Nucleus accumbens (tissue), 56 donors: Measurements from ENCODE around the gene COL6A2.
"Not testable (repeated sequence)": the region's sequence is repeated elsewhere in the genome, so short reads cannot be mapped to it uniquely, and the experiment has no call there.

ENCODE experiments used
- DNase-seq, 56 donors: peaks; one replicate each; lab custom pipeline; 2025; lab: John Stamatoyannopoulos, UW

The COL6A2 gene

GRCh38 chr21:46092026-46092764 is 5.7 kb upstream of the COL6A2 start:
- no peak for DNase-seq

GRCh38 chr21:46092811-46093667 is 4.9 kb upstream of the COL6A2 start:
- DNase-seq = no peak

GRCh38 chr21:46093668-46094400 is 4.1 kb upstream of the COL6A2 start:
- no peak for DNase-seq

- no peak for DNase-seq
These were observed 3.4 kb upstream of the COL6A2 start for GRCh38 chr21:46094401-46095082.

DNA sequence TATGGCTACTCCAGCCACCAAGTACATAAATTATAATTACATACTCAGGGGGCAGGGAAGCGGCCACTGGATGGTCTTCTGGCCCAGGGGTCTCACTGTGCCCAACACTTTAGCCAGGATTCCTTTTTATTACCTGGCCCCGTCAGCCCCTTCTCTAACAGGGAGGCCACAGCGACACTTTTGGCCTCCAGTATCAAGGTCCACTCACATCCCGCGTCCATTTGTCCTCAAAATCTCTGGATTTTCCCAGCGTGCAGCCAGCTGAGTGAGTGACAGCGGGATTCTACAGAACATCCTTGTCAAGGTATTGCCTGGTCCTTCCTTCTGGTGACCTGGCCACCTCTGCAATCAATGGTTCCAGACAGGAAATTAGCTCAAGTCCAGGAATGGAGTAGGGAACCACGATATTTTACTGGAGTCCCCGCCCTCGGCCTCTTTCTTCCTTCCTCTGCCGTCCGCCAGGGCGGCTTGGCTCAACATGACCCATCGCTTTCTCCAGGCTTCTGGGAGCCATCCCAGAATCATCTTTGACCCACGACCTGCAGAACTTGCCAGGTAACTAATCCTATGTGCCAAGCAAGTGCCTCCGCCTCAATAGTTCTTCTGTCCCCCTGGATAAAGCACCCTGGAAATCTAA is 2.7 kb upstream of the COL6A2 start:
- no peak for DNase-seq

GRCh38 chr21:46095814-46096595 is 1.9 kb upstream of the COL6A2 start:
- no peak for DNase-seq

GRCh38 chr21:46096596-46097335 is 1.1 kb upstream of the COL6A2 start:
- no peak for DNase-seq

DNA sequence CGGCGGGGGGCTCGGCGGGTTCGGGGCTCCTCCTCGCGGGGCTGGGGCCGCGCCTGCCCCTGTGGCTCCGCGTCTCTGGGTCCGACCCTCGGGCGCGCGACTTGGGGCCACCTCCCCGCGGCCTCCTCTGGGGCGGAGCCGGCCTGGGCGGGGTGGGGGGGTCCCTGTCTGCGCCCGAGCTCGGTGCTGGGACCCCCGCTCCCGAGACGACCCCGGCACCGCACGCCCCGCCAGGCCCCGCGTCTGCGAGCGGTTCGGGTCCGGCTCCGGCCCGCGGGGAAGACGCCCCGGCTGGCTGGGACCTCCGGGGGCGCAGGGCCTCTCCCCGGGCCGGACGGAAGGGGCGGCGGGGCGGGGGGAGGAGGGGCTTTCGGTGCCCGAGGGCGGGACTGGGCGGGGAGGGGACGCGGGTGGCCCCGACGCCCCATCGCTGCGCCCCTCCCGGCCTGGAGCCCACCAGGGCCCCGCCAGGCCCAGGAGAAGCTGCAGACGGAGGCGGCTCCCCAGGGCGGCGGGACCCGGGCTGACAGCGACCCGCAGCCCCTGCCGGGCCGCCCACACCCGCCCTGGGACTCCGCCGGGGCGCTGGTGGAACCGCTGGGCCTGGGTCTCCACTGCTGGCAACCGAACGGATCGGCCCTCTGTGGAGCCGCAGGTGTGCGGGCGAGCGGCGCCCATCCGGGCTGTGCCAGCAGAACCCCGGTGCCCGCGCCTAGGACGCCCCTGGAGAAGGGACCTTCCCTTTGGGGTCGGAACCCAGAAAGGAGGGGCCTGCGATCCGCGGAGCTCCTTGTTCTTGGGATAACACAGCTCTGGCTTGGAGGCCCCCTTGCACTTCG is 610 bp downstream of the COL6A2 start:
- no peak for DNase-seq

DNA sequence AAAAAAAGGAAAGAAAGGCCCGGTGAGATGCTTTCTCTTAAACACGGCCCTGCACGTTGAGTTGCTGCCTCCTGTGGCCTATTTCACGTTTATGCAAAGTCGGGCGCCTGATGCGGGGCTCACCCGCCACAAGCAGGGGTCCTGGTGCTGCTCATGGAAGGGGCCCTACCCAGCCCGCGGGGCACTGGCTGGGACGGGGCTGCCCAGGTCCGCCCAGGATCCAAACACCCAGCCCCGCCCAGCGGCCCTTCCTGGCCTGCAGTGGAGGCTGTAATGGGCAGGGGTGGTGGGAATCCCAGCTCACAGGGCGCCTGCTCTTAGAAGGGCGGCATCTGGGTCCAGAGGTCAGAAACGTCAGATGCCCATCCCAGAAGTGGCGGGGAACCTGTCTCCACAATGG is 1.6 kb downstream of the COL6A2 start:
- DNase-seq = no peak

GRCh38 chr21:46100020-46100419 is 2.1 kb downstream of the COL6A2 start:
- no peak for DNase-seq

DNA sequence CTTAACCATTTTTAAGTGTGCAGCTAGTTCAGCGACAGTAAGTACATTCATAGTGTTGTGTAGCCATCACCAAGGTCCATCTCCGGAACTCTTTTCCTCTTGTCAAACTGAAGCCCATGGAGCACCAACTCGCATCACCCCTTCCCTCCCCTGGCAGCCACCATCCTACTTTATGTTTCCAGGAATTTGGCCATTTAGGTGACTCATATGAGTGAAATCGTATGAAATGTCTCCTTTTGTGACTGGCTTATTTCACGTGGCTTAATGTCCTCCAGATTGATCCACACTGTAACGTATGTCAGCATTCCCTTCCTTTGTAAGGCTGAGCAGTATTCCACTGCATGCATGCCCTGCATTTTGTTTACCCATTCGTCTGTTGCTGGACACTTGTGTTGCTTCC is 2.5 kb downstream of the COL6A2 start:
- no peak for DNase-seq

- DNase-seq = no peak
These were observed 3.0 kb downstream of the COL6A2 start for GRCh38 chr21:46100906-46101305.

DNA sequence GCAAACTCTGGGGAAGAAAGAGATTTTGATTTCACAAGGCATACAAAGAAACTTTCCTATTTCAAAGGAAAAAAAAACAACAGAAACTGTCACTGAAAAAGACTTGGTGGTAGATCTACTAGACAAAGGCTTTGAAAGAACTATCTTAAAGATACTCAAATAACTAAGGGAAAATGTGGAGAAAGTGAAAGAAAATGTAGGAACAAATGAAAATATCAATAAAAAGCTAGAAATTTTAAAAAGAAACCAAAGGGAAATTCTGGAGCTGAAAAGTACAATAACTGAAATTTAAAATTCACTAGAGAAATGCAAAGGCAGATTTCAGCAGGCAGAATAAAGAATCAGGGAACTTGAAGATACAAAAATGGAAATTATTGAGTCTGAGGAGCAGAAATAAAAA is 6.2 kb downstream of the COL6A2 start:
- no peak for DNase-seq

GRCh38 chr21:46107376-46107775 is 9.5 kb downstream of the COL6A2 start:
- DNase-seq = not testable (repeated sequence)

DNA sequence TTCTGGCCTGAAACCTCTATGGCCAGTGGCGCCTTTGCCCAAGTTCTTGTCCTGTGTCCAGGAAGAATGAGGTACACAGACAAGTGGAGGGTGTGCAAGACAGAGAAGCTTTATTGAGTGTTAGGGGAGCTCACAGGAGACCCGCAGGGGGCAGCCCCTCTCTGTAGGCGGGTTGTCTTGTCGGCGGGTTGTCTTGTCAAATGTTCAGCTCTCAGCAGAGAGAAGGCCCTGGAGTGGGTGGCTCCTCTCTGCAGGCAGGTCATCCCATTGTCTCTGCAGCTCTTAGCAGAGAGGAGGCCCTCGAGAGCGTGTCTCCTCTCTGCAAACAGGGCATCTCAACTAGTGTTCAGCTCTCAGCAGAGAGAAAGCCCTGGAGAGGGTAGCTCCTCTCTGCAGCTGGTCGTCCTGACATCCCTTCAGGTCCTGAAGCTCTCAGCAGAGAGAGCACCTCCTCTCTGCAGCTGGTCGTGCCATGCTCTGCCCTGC is 11.0 kb downstream of the COL6A2 start:
- no peak for DNase-seq

DNA sequence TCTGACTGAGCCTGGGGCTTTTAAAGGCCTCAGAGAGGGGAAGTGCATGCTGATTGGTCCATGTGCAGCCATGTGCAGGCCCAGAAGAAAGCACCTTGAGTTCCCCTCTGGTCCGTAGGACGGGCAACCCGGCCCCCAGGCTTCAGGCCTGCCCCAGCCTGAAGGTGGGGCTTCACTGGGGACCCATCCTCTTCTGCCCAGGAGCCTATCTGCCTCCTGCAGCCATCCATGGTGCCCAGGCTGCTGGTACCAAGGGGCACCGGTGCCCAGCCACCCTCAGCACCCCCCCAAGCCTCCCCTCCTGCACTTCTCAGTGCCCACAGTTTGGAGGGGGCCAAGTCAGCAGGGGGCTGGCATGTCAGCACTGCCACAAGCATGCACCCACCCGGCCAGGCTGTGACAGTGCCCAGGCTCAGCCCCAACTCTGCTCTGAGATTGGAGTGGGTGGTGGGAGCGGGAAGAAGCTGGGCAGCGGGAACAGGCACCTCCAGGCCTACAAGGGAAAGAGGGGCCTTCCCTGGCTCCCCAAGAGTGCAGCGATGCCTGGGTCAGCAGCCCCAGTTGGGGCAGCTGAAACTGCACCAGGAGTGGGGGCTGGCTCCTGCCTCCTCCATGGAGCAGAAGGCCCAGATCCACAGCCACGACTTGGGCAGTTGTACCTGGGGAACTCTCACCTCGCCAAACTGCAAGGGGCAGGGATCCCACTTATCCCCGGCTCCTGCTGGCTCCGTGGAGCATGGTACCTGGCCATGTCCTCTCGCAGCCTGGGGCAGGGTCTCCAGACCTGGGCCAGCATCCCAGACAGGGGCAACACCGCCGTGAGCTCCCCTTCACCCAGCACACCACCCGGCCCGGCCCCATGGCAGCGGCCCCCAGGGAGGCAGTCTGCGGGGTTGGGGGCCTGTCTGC is 11.7 kb downstream of the COL6A2 start:
- DNase-seq = no peak
